ENCODE measurements around the gene ALG11.
"Not testable (repeated sequence)": the region's sequence is repeated elsewhere in the genome, so short reads cannot be mapped to it uniquely, and the experiment has no call there.

ALG11 gene

DNA sequence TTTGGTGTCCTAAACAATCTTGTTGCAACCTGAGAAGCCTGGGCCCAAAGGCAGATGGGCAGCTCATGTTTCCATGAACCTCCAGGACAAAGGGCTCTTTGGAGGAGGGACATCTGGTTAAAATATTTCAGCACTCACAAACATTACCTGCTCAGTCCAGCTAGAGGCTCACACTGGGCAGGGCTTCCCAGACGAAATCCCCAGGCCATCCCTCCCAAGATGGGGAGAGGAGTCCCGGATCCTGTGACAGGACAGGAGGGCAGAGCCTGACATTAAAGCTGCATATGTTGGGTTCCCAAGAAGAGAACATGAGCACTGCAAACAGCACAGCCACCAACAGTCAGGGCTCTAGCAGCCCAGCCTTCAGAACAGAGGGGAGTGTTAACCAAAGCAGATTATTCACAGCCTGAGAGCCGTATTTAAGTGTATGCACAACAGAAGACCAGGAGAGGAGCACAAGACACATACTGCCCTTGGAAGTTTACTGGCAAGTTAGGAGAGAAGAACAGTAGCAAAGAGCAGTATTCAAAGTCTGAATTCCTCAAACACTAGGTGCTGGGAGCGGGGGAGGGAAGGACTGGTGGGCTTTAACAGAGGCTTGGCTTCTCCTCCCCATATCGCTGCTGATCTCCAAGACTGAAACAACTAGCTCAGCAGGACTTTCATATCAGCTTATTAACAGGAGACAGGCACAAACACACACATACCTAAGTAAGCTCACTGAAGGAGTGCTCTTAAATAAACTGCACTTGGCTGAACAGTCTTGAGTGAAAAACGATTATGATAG, 13.3 kb upstream of the ALG11 start:
- no peak for DNase-seq

DNA sequence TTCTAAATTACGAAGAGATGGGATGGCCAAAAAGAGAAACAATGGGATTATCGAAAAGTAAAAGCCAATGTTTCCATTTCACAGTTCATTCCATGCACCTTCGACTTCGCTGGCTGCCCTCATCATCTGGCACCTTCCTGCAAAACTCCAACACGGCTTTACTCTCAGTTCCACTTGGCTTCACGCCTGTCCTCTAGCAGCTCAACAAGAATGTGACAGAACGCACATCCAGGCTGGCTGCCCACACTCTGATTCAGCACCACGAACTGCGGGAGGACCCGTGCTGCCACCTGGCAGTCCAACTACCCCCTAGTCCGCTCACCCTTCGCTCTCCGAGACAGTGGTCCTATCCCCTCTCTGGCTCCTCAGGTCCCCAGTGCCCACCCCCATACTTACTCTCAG, 12.7 kb upstream of the ALG11 start:
- DNase-seq, result peak; percentile 69

DNA sequence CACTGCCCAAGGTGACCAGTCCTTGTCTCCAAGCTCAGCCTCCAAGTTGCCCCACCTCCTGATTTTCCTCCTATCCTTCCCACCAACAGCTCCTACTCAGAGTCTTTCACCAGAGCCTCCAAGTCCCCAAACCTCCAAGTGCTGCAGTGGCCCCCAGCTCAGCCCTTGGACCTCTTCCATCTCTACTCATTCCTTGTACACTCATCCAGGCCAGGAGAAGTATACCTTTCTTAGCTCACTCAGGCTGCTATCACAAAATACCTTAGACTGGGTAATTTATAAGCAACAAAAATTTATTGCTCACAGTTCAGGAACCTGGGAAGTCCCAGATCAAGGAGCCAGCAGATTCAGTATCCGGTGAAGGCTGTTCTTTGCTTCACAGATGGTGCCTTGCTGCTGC, 12.3 kb upstream of the ALG11 start:
- no peak for DNase-seq

DNA sequence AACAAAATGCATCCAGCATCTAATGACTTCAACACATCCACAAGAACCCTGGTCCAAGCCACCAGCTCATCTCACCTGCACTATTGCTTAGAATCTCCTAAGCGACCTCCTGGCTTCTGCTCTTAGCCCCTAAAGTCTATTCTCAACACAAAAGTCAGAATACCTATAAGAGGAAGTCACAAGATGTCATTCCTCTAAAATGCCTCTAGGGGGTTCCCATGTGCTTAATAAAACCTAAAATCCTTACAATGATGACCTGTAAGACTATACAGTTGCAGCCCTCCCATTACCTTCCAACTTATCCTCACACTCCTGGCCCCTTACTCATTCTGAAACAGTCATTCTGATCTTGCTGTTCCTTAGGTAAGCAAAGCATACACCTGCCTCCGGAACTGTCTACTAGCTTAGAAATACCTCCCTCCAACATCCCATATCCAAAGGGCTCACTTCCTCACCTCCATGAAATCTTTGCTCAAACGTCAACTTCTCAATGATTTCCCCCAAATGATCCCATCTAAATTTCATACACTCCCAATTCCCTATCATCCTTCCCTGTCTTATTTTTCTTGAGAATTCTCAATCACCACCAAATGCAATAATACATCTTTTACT, 11.0 kb upstream of the ALG11 start:
- no peak for DNase-seq

DNA sequence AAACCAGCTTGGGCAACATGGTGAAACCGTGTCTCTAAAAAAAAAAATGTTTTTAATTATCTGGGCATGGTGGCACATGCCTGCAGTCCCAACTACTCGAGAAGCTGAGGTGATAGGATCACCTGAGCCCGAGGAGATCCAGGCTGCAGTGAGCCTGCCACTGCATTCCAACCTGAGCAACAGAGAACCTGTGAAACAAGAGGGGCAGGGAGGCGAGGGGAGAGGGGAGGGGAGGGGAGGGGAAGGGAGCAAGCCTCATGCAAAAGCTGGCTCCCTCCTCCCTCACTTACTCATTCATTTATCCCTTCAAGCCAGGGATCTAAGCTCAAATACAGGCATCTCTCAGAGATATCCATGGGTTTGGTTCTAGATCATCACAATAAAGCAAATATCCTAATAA, 9.8 kb upstream of the ALG11 start:
- no peak for DNase-seq

DNA sequence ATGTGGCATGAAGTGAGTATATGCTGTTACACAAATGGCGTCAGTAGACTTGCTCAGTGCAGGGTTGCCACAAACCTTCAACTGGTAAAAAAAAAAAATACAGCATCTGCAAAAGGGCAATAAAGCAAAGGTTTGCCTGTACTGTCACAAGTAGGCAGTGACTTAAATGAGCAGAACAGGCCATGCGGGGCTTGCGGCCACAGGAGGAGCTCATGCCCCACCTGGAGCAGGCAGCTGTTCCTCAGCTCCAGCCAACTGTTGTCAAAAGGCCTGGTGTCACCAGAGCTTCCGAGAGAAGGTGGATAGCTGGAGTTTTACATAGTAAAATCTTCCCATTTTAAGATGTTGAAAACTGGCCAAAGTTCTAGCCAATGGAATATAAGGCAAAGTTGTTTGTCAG, 8.7 kb upstream of the ALG11 start:
- no peak for DNase-seq

DNA sequence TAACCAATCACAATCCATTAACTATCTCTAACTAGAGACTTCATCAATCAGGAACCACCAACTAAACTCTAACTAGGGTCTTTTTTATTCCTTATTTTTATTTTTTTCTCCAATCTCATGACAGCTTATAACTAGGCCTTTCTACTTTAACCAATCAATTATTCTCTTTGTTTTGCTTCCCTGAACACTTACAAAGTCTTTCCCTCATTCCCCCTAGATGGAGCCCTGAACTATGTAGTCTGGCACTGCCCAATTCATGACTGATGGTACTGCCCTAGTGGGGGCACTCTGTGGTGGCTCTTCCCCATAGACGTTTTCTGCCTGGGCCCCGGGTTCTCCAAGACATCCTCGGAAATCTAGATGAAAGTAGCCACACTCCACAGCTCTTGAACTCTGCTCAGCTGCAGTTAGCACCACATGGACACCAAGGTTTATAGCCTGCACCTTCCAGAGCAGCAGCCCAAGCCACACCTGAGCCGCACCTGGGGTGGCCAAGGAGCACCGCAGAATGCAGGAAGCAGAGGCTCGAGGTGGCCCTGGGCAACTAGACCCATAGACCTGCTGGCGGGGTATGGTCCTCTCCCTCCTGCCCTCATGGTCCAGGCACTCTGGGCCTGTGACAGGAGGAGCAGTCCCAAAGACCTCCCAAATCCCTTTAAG, 7.6 kb upstream of the ALG11 start:
- no peak for DNase-seq

DNA sequence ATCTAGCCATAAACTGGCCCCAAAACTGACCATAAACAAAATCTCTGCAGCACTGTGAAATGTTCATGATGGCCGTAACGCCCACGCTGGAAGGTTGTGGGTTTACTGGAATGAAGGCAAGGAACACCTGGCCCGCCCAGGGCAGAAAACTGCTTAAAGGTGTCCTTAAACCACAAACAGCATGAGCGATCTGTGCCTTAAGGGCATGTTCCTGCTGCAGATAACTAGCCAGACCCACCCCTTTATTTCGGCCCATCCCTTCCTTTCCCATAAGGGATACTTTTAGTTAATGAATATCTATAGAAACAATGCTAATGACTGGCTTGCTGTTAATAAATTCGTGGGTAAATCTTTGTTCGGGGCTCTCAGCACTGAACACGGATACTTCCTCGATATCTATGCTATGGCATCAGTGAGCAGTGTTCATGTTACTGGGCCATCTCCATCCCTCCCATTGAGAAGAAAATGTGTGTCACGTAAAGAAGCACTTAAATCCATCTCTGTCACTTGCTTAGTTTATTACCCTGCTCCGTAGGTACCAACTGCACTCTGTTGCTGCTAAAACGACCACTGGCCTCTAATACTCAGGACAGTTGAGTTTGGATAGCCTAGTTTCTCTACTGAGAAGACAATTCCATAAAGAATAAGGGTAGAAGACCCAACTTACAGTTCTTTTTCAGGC, 6.2 kb upstream of the ALG11 start:
- no peak for DNase-seq

DNA sequence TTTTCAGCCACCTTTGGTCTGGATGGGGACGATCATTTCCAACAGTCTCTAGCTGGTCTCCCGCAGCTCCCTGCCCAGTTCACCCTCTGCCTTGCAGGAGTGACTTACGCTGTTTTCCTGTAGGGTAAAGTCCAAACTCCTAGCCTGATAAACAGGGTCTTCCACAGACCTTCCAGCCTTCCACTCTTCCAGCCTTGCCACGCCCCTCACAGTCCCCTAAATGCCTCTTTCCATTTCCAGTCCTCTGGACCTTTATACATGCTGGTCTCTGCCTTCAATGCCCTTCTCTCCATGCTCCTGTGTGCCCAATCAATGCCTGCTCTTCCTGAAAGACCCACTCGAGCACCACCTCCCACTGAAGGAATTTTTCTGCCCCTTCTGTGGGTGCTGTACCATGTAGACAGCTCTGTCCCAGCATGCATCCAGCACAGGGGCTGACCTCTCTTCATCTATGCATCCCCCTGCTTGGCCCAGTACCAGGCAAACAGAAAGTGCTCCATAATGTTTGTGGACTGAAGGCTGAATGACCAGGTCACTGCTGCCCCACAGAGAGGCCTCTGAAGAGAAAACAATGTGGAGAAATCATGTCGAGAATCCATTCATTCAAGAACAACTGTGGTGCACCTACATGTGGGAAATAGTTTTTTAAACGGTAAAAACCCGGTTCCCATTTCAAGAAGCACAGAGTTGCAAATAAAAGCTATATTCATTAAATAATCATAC, 5.5 kb upstream of the ALG11 start:
- no peak for DNase-seq

DNA sequence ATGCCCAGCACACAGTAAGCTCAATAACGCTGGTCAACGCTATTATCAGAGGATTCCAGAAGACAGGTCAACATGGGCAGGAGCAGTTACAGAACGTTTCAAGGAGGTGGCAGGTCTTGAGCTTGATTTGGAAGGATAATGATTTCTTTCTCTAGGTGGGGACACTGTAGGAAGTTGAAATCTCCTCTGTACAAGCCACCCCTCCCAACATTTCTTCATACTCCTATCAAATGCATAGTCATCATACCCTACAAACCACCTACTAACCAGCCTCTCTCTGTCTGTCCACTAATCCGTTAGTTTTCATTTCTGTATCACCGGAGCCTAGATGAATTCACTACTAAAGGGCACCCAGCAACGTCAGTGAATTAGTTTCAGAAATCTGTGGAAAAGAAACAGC, 2.3 kb upstream of the ALG11 start:
- no peak for DNase-seq

DNA sequence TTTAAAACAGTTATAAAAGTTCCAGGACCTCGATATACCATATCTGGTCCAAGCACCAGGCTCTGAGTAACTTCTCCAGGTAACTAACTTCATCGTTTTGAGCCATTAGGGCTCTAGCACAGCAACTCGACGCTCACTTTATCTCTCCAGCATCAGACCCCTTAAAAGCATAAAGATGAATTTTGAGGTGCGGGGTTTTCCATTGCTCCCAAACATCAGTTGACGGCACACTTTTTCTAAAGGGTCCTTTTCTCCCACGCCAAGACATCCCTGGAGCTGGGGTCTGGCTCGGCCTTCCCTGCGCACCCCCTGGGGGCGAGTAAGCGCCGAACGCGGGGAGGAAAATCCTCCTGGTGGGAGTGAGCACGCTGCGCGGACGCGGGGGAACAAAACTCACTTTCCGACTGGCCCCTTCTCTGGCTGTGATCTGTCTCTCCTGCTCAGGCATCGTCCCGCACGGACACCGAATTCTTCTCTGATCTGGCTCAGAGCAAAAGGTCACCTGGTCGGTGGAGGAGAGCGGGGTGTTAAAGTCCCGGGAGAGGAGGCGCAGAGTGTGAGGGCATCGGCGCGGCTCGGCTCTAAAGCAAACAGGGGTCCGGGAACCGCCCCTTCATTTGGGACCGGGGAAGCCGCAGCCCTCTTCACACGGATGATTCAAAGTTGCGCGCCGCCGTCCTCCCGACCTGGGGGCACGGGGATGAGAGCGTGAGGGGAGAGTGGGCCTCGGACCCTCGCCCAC, 1.1 kb upstream of the ALG11 start, which contains the start of gene ATP7B:
Gene ATP7B, minus strand, starts transcription at position 561 of the 742 bp plus-strand sequence. Its CDS starts 113 bp downstream, at position 448.
- DNase-seq, result peak; percentile 48

DNA sequence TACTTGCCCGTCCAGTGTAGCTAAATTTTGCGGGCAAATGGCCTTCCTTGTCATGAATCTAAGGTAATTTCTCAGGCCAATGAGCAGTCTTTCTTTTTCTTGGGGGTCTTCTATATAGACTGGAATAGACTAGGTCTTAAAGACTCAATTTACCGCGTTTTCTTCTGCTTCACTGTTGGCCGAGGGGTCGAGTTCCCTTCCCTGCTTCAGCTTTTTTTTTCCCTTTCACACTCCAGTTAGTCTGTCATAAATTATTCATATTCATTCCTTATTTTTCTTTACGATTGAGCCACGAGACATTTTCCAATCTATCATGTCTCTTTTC, 276 bp downstream of the ALG11 start:
- no peak for DNase-seq

DNA sequence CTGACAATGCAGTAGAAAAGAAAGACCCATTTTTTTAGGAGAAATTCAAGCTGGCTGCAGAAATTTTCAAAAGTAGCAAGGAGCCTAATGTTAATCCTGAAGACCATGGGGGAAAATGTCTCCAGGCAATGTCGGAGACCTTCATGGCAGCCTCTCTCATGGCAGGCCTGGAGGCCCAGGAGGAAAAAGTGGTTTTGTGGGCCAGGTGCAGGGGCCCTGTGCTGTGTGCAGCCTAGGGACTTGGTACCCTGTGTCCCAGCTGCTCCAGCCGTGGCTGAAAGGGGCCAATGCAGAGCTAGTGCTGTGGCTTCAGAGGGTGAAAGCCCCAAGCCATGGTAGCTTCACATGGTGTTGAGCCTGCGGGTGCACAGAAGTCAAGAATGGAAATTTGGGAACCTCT, 4.1 kb downstream of the ALG11 start:
- no peak for DNase-seq

DNA sequence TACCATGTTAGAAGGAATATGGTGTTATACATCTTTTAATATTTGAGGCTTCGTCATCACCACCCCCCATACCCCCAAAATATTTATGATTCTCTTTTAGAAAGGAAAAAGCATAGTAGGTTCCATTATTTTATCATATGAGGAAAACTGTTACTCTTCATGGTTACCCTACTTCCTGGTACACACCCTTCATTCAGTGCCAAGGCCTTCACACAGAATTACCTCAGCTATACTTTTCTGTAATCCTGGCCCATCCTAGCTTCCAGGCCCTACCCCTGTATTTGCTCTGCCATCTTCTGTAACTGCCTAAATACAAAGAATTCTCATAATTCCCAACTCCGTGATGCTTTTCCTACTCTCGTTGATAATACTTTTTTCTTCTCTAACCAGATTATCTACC, 8.0 kb downstream of the ALG11 start:
- DNase-seq, result no peak

DNA sequence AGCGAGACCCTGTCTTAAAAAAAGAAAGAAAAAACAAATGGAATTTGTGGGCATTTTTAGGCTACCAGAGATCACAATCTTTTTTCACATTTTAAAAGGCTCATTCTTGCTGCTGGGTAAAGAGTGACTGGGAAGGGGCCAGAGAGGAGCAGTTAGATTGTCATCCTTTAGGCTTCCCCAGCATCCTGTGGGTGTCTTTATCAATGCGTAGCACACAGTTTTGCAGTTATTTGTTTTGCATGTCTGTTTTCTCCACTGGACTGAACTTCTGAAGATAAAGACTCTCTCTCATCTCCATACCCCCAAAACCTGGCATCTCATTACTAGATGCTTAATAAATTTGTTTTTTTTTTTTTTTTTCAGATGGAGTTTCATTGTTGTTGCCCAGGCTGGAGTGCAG, 10.2 kb downstream of the ALG11 start:
- DNase-seq, result no peak

DNA sequence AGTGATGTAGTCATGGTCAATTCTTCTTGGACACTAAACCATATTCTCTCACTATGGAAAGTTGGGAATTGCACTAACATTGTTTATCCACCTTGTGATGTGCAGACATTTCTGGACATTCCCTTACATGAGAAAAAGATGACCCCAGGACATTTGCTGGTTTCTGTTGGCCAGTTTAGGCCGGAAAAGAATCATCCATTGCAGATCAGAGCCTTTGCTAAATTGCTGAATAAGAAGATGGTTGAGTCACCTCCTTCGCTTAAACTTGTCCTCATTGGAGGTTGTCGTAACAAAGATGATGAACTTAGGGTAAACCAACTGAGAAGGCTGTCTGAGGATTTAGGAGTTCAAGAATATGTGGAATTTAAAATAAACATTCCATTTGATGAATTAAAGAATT, 12.3 kb downstream of the ALG11 start, which contains the start of gene UTP14C:
Gene UTP14C, plus strand, starts transcription at position 211 of the 400 bp plus-strand sequence. CDS start 4,114 bp downstream, outside the sequence.
- no peak for DNase-seq

DNA sequence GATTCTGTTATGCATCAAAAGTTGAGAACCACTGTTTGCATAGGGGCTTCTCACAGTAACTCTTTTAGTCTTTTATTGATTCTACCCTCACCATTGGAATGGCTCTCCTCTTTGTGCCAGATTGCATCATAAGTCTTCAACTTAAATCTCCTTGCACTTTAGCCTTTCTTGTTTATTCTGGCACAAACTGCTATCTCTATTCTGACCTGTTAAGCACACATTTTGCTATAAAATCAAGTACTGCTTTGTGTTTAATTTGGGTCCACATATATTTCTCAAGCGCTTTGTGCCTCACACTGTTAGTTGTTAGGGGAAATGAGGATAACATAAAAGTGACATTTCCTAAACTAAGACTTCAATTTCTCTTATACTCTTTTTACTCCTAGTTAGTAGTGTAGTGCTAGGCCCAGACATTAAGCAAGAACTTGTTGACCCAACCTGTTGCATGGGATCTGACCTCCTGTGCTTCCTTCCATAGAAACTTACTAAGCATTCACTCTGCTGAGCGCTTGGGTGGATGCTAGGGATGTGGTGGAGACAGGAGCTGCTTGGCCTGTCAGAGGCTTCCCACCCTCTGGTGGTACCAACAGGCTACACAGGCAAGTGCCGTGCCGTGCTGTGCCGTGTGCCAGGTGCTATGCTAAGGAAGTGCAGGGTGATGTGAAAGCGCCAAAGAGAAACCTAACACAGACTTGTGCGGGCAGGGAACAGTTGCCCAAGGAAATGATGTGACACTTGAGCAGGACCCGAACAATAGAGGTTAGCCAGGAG, 13.5 kb downstream of the ALG11 start:
- no peak for DNase-seq

DNA sequence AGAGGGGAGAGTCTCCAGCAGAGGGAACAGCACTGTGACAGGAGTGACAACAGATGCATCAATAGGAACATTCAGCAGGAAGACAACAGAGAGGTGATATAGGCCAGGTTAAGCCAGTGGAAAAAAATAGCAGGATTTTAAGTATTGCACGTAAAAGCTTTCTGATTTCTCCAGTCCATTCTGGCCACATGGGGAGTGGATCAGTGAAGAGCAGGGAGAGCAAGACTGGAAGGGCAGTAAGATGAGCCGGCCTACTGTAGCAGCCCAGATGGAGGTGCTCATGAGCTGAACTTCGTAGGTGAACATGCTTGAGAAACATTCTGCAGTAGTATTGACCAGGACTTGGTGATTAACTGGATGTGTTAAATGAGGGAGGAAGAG, 14.0 kb downstream of the ALG11 start:
- DNase-seq, result no peak

DNA sequence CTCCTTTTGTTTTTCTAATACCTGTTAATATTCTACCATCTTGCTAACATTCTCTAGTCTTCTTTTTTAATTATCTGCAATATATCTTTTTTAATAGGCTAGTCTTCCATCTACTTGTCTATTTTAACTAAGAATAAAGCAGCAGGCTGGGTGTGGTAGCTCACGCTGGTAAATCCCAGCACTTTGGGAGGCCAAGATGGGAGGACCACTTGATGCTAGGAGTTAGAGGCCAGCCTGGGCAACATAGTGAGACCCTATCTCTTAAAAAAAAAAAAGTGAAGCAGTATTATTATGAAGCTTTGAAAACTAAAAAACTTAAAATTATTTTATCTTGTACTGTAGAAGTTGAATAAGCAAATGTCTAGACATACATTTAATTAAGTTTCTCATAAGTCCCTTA, 15.6 kb downstream of the ALG11 start:
- DNase-seq, result no peak

DNA sequence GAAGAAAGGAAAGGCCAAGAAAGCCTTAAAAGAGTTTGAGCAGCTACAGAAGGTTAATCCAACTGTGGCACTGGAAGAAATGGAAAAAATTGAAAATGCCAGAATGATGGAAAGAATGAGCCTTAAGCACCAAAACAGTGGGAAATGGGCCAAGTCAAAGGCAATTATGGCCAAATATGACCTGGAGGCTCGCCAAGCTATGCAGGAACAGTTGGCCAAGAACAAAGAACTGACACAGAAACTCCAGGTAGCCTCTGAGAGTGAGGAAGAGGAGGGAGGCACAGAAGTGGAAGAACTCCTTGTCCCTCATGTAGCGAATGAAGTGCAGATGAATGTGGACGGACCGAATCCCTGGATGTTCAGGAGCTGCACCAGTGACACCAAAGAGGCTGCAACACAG, 17.4 kb downstream of the ALG11 start:
- DNase-seq, result no peak

DNA sequence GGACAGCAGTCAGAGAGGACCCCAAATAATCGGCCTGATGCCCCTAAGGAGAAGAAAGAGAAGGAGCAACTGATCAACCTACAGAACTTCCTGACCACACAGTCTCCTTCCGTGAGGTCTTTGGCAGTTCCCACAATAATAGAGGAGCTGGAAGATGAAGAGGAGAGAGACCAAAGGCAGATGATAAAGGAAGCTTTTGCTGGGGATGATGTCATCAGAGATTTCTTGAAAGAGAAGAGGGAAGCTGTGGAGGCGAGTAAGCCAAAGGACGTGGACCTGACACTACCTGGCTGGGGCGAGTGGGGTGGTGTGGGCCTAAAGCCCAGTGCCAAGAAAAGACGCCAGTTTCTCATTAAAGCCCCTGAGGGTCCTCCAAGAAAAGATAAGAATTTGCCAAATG, 18.2 kb downstream of the ALG11 start:
- DNase-seq, result not testable (repeated sequence)
